22Rv1 (cell line): ENCODE results near the gene NAPEPLD.

Experiments
- CTCF ChIP-seq: fragments of 450-650 bp; IDR thresholded peaks from 2 replicates; pipeline ENCODE4 v1.5.1; 2017; ENCODE audit warnings: mild to moderate bottlenecking
- ZFX ChIP-seq: fragments of 450-650 bp; IDR thresholded peaks from 2 replicates; pipeline ENCODE4 v1.6.1; 2017; ENCODE audit warnings: antibody characterized with exemption, borderline replicate concordance

- TF ChIP-seq CTCF (no peak), ZFX (no peak)
Observed at GRCh38 chr7:103129702-103130549, 19.0 kb downstream of the NAPEPLD start.
